ENCODE data around the gene CFDP1. TPM values are rescaled to one million over a fixed set of nuclear protein-coding genes. Genes with fewer than 3 reads are reported as not detected.
A peak's percentile ranks its signal among the peaks of the same experiment; 100 is the strongest.

CFDP1 gene
- total RNA-seq, 1 donor from 2014 or later: 59.7 TPM

DNA sequence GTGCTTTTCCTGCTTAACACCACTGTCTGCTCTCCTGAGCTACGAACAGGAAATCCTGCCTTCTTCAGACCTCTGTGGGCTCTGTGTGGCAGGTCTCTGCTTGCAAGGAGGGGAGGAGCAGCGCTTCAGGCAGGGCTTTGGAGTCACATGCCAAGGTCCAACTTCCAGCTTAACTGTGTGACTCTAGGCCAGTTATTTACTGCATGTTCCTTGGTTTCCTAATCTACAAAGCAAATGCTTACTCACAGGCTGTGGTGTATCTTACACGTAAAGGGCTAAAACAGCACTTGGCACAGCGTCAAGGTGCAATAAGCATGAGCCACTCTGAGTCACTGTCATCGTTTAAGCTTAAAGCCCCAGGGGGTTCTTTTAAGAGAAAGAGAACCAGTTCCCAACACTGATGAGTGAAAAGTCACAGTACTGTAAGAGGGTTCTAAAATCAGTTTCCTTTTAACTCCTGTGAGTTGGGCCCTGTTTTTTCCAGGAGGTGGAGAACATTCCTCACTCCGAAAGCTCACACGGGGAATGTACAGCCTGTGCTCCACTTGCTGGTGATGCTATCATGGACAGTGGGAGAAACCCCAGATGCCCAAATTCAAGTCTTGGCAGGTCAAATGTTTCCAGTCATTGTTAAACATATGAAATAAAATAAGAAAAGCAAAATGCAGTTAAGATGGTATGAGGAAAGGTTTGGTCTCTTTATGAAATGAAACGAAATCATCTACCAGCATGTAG, 127.8 kb downstream of the CFDP1 start:
- Histone ChIP-seq H3K4me3 (ENCODE audit: low read depth, low read length) (no peak overlapping the region), H3K27me3 (ENCODE audit: control insufficient read depth, insufficient read depth, low read length) (no peaks in the 10 kb centered on the region), H3K36me3 (ENCODE audit: control insufficient read depth, insufficient read depth, low read length) (no peaks in the 10 kb centered on the region)
- TF ChIP-seq CTCF (IDR thresholded peaks at IDR 0.05; ENCODE audit: insufficient read depth, low read length, poor library complexity, severe bottlenecking): no peak
- DNase-seq (ENCODE audit: low read depth): peak; percentile 100

GRCh38 chr16:75304521-75305363, 128.6 kb downstream of the CFDP1 start:
- no peak overlapping the region for H3K4me3 ChIP-seq (ENCODE audit: low read depth, low read length)
- DNase-seq (ENCODE audit: low read depth): peak; percentile 28
- no peaks in the 10 kb centered on the region for H3K27me3 ChIP-seq (ENCODE audit: control insufficient read depth, insufficient read depth, low read length)
- TF ChIP-seq CTCF (IDR thresholded peaks at IDR 0.05; ENCODE audit: insufficient read depth, low read length, poor library complexity, severe bottlenecking): no peak
- H3K36me3 ChIP-seq (ENCODE audit: control insufficient read depth, insufficient read depth, low read length): no peaks in the 10 kb centered on the region

GRCh38 chr16:75301804-75302203, 131.5 kb downstream of the CFDP1 start:
- Histone ChIP-seq H3K27me3 (ENCODE audit: control insufficient read depth, insufficient read depth, low read length) (no peaks in the 10 kb centered on the region), H3K4me3 (ENCODE audit: low read depth, low read length) (no peak overlapping the region), H3K36me3 (ENCODE audit: control insufficient read depth, insufficient read depth, low read length) (no peaks in the 10 kb centered on the region)
- no peak for TF ChIP-seq CTCF (IDR thresholded peaks at IDR 0.05; ENCODE audit: insufficient read depth, low read length, poor library complexity, severe bottlenecking)
- no peak for DNase-seq (ENCODE audit: low read depth)

DNA sequence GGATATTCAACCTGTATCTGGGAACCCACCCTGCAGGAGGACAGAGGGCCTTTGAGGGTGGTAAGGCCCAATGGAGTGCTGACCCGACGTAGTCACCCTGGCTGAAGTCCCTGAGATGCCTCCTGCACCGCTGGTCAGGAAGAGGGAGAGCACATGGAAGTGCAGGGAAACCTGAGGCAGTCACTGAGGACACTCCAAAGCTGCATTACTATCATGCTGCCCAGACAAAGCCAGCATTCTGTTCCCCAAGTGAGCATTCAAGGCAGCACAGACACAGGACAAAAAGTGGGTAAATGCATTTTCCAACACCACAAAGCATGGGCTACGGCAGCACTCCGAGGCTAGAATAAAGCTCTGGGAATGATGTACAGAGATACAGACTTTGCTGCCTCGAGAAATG, 135.0 kb downstream of the CFDP1 start:
- Histone ChIP-seq H3K36me3 (ENCODE audit: control insufficient read depth, insufficient read depth, low read length) (no peaks in the 10 kb centered on the region), H3K27me3 (ENCODE audit: control insufficient read depth, insufficient read depth, low read length) (no peaks in the 10 kb centered on the region), H3K4me3 (ENCODE audit: low read depth, low read length) (no peak overlapping the region)
- no peak for DNase-seq (ENCODE audit: low read depth)
- no peak for TF ChIP-seq CTCF (IDR thresholded peaks at IDR 0.05; ENCODE audit: insufficient read depth, low read length, poor library complexity, severe bottlenecking)

GRCh38 chr16:75296606-75297005, 136.7 kb downstream of the CFDP1 start:
- H3K27me3 ChIP-seq (ENCODE audit: control insufficient read depth, insufficient read depth, low read length): no peaks in the 10 kb centered on the region
- no peak overlapping the region for H3K4me3 ChIP-seq (ENCODE audit: low read depth, low read length)
- no peak for DNase-seq (ENCODE audit: low read depth)
- no peak for TF ChIP-seq CTCF (IDR thresholded peaks at IDR 0.05; ENCODE audit: insufficient read depth, low read length, poor library complexity, severe bottlenecking)
- no peaks in the 10 kb centered on the region for H3K36me3 ChIP-seq (ENCODE audit: control insufficient read depth, insufficient read depth, low read length)

Data from kidney epithelial cell (primary cell).